Stimulated activated CD4-positive, alpha-beta T cell treated with anti-CD3 and anti-CD28 coated beads, TNF-alpha, amount 100 ng/mL, for 4 hours (primary cell): ENCODE data around the gene KDM8.

ENCODE experiments used
- DNase-seq, 3 experiments: peaks; one replicate each; pipeline ENCODE4 v3.0.0-alpha.2; 2020; ENCODE audit warnings: low read depth in 3 of 3

The KDM8 gene

GRCh38 chr16:27269300-27270150, 66.2 kb downstream of the KDM8 start:
- no peak for DNase-seq

- no peak for DNase-seq
Measured at GRCh38 chr16:27270349-27270748, 67.0 kb downstream of the KDM8 start.
